Measurements from ENCODE around the gene GPNMB.

- no peak for TF ChIP-seq CTCF (IDR thresholded peaks at IDR 0.05)
- no peak for TF ChIP-seq POLR2A (IDR thresholded peaks at IDR 0.05)
Observed at GRCh38 chr7:23205577-23205908, 41.0 kb upstream of the GPNMB start.
